ENCODE data around the gene NCDN.

NCDN gene

DNA sequence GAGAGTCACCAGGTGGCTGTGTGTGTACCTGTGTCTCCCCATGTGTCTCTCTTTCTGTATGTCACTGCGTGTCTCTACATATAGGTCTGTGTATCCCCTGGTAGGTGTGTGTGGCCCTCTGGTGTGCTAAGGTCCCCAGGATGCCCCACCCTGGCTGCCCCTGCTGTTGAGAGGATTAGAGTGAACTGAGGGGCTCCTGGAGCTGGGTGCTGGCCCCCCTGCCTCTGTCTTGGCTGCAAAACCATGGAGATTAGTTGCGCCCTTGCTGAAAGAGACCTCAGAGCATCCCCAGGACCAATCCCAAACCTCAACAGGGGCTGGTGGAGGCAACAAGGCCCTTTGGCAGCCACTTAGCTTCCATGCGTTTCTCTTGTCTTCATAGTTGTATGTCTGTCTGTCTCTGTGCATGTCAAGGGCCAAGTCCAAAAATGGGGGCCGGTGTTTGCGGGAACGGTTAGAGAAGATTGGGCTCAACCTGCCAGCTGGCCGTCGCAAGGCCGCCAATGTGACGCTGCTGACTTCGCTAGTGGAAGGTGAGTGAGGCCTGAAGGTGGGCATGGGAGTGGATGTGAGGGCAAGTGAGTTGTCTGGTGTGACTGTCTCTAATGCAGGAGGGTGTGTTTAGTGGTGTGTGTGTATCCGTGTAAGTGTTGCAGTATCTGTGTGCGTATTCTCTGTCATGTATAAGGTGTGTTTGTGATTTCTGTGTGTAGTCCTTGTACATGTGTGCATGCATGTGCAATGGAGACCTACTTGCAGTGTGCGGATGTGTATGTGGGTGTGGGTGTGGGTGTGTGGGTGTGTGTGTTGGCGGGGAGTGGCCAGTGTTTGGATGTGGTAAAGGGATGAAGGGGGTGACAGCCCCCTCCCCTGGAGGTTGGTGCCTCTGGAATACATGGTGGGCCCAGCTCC is 32.2 kb downstream of the NCDN start:
- no peak for DNase-seq (ENCODE audit: low read depth, low spot score)

- no peak for DNase-seq (ENCODE audit: low read depth, low spot score)
Observed at GRCh38 chr1:35590476-35591040, 33.0 kb downstream of the NCDN start.

- DNase-seq (ENCODE audit: low read depth, low spot score): no peak
Observed at GRCh38 chr1:35591211-35591610, 33.6 kb downstream of the NCDN start.

- DNase-seq (ENCODE audit: low read depth, low spot score): no peak
Observed at GRCh38 chr1:35592991-35593769, 35.6 kb downstream of the NCDN start.

DNA sequence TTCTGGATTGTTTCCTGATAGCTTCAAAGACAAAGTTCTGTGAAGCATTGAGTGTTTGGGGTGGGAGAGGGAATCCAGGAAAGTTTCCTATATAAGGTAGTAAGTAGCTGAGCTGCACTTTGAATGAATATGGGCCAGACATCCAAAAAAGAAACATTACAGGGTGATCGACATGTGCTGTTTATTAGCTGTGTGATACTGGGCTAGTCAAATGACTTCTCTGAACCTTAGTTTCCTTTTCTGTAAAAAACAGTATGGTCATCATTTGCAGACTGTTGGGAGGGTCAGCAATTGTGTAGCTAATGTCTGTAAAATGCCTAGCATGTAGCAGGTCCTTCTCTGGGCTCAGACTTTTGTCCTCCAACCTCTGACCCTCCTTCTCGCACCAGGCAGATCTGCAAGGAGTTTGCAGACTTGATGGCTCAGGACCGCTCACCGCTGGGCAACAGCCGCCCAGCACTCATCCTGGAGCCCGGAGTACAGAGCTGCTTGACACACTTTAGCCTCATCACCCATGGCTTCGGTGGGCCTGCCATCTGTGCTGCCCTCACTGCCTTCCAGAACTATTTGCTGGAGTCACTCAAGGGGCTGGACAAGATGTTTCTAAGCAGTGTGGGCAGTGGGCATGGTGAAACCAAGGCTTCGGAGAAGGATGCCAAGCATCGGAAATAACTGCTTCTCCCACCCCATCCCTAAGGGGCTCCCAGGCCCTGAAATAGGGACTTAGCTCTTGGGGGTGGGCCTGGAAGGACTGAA is 36.6 kb downstream of the NCDN start:
- no peak for DNase-seq (ENCODE audit: low read depth, low spot score)

GRCh38 chr1:35595684-35596083 is 38.1 kb downstream of the NCDN start:
- DNase-seq (ENCODE audit: low read depth, low spot score): no peak

DNA sequence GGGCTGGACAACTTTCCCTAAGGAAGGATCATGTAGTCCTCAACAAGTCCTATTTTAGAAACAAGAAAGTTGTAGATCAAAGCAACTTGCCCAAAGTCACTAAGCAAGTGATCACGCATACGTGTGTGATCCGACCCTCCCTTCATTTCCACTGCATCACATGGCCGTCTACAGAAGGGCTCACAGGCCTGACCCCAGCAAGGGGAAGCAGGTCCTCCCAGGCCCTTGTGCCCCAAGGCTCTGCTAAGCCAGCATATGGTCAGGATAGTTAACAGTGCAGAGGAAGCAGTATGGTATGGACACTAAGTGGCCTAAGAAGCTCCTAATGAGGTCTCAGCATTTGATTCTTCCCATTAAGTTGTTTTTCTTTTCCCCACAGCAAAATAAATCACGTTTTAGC is 40.3 kb downstream of the NCDN start:
- DNase-seq (ENCODE audit: low read depth, low spot score): no peak

DNA sequence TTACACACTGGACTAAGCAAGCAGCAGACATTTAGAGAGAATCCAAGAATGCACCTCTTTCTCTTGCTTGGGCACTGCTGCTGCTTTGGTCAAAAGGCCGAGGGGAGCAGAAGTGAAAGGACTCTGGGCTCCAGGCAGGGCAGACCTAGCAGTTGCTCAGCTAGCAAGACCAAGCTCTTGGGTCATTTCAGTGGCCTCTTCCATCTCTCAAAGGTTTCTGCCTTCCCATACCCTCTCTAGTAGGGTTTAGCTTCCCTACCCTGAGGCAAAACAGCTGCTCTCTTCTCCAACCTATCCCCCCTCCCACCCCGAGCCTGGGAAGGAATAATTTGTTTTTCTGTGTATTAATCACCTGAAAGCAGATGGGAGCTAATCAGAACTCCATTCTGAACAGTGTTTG is 41.3 kb downstream of the NCDN start:
- DNase-seq (ENCODE audit: low read depth, low spot score): peak; percentile 39

- no peak for DNase-seq (ENCODE audit: low read depth, low spot score)
Observed at GRCh38 chr1:35599411-35599810, 41.8 kb downstream of the NCDN start.

GRCh38 chr1:35600593-35600992 is 43.0 kb downstream of the NCDN start:
- DNase-seq (ENCODE audit: low read depth, low spot score): peak; percentile 44

- no peak for DNase-seq (ENCODE audit: low read depth, low spot score)
Observed at GRCh38 chr1:35603468-35603867, 45.9 kb downstream of the NCDN start.

- DNase-seq (ENCODE audit: low read depth, low spot score): no peak
Observed at GRCh38 chr1:35603941-35604340, 46.3 kb downstream of the NCDN start.

DNA sequence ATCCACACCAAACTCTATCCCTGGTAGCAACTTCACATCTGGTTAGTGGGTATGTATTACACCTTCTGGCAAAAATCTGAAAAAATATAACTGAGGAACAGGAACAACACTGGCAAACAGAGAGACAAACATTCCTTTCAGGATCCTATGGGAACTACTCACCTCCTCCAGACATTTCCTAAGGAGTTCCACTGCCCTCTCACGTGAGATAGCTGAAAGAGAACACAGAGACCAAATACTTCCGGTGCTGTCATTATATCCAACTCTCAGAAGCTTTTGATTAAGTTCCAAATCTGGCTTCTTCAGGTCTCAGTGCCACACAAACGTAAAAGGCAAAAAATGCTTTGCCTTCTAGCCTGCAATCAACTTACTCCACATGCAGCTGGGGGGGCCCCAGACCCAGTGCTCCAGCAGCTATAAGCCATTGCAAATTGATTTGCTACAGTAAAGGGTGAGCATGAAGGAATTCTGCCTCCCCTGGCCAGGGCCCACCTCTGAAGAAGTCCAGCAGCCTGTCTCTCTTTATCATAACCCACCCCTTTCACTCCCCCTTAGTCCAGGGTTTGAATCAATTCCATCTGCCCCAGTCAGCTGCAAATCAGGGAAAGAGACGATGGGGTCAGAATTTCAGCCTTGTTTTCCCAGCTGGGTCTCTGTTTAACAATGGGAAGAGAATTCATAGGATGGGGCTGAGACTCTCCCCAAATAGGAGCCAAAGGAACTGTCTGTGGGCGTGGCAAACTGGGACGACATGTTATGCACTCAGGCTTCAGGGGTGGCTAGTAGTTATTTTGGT is 47.7 kb downstream of the NCDN start:
- no peak for DNase-seq (ENCODE audit: low read depth, low spot score)

DNA sequence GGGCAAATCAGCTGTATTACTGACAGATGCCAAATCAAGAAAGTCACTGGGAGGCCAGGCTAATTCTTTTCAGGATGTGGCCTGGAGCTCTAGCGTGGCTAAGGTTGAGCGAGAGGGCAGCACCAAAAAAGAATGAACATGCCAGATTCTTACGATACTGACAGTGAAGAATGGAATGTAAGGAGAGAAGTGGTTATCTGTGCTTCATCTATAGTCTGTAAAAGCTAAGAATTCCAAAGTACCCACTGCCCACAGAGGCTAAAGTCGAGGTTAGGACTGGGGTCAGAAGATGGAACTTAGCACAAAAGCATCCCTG is 48.2 kb downstream of the NCDN start:
- peak; percentile 30 for DNase-seq (ENCODE audit: low read depth, low spot score)

DNA sequence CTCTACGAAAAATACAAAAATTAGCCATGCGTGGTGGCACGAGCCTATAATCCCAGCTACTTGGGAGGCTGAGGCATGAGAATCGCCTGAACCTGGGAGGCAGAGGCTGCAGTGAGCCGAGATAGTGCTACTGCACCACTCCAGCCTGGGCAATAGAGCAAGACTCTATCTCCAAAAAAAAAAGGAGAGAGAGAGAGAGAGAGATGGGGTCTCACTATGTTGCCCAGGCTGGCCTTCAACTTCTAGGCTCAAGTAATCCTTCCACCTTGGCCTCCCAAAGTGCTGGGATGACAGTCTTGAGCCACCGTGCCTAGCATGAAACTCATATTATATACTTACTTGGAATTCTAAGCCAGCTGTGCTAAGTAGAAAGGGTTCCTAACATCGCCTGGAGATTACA is 54.1 kb downstream of the NCDN start:
- DNase-seq (ENCODE audit: low read depth, low spot score): no peak

- DNase-seq (ENCODE audit: low read depth, low spot score): no peak
Observed at GRCh38 chr1:35615440-35615839, 57.8 kb downstream of the NCDN start.

All from ELF-1 (cell line).